Measurements from ENCODE around the gene ZDHHC19. TPM values are rescaled to one million over a fixed set of nuclear protein-coding genes. Genes with fewer than 3 reads are reported as not detected.
"Not testable (repeated sequence)": the region's sequence is repeated elsewhere in the genome, so short reads cannot be mapped to it uniquely, and the experiment has no call there.

Gene ZDHHC19
- total and polyA plus RNA-seq, 8 donors, result 0.38 to 2.7 TPM; not detected in 6

- no peaks in the 10 kb centered on the region for H3K27me3 ChIP-seq
- WGBS, 5 donors, result 79 to 87% (median 81%) methylated on average over 16 of the region's 16 CpGs
- TF ChIP-seq EP300 (IDR thresholded peaks at IDR 0.05), result no peak
- no peaks in the 10 kb centered on the region for H3K9me3 ChIP-seq
- no peak for DNase-seq
- no peak overlapping the region for H3K27ac ChIP-seq
- H3K4me3 ChIP-seq, result no peak overlapping the region
- H3K36me3 ChIP-seq, result no peaks in the 10 kb centered on the region
- intact Hi-C loops (cut with DNase I; ENCODE audit: low total_unique reads), result no loop called here
- H3K4me1 ChIP-seq, result peaks cover 0 to 8% (median 0%) of the 10 kb centered on the region in 4 donors
Observed at GRCh38 chr3:196177567-196177966, 33.6 kb downstream of the ZDHHC19 start.

- Histone ChIP-seq H3K4me3 (no peak overlapping the region), H3K27me3 (no peaks in the 10 kb centered on the region), H3K27ac (no peak overlapping the region), H3K9me3 (no peaks in the 10 kb centered on the region), H3K36me3 (no peaks in the 10 kb centered on the region), H3K4me1 (peaks cover 0 to 8% (median 0%) of the 10 kb centered on the region in 4 donors)
- TF ChIP-seq POLR2A (IDR thresholded peaks at IDR 0.05), result no peak
- no peak for TF ChIP-seq EP300 (IDR thresholded peaks at IDR 0.05)
- TF ChIP-seq POLR2AphosphoS5 (IDR thresholded peaks at IDR 0.05), result no peak
- no peak for TF ChIP-seq CTCF (IDR thresholded peaks at IDR 0.05)
- DNase-seq, result no peak
- intact Hi-C loops (cut with DNase I; ENCODE audit: low total_unique reads), result no loop called here
- WGBS, 5 donors, result 78 to 92% (median 89%) methylated on average over 9 of the region's 9 CpGs
Observed at GRCh38 chr3:196175722-196176121, 35.5 kb downstream of the ZDHHC19 start.

GRCh38 chr3:196175116-196175625 is 36.0 kb downstream of the ZDHHC19 start:
- WGBS, 5 donors, result 83 to 88% (median 87%) methylated on average over 14 to 19 of the region's 19 CpGs
- intact Hi-C loops (cut with DNase I; ENCODE audit: low total_unique reads), result no loop called here
- Histone ChIP-seq H3K36me3 (no peaks in the 10 kb centered on the region), H3K4me1 (peaks cover 0 to 8% (median 0%) of the 10 kb centered on the region in 4 donors), H3K27ac (no peak overlapping the region), H3K27me3 (no peaks in the 10 kb centered on the region), H3K9me3 (no peaks in the 10 kb centered on the region), H3K4me3 (no peak overlapping the region)
- TF ChIP-seq POLR2AphosphoS5 (IDR thresholded peaks at IDR 0.05) (no peak), POLR2A (IDR thresholded peaks at IDR 0.05) (no peak), EP300 (IDR thresholded peaks at IDR 0.05) (no peak), CTCF (IDR thresholded peaks at IDR 0.05) (no peak)
- no peak for DNase-seq

- no peaks in the 10 kb centered on the region for H3K9me3 ChIP-seq
- no peak overlapping the region for H3K4me3 ChIP-seq
- no peaks in the 10 kb centered on the region for H3K36me3 ChIP-seq
- DNase-seq, result no peak
- no peak for TF ChIP-seq POLR2AphosphoS5 (IDR thresholded peaks at IDR 0.05)
- no peak for TF ChIP-seq CTCF (IDR thresholded peaks at IDR 0.05)
- TF ChIP-seq POLR2A (IDR thresholded peaks at IDR 0.05), result no peak
- no peak for TF ChIP-seq EP300 (IDR thresholded peaks at IDR 0.05)
- H3K4me1 ChIP-seq, result peaks cover 0 to 6% (median under 1%) of the 10 kb centered on the region in 4 donors
- WGBS, 5 donors, result 83 to 95% (median 92%) methylated on average over 3 of the region's 3 CpGs
- intact Hi-C loops (cut with DNase I; ENCODE audit: low total_unique reads), result no loop called here
- no peaks in the 10 kb centered on the region for H3K27me3 ChIP-seq
- no peak overlapping the region for H3K27ac ChIP-seq
Observed at GRCh38 chr3:196174652-196175051, 36.5 kb downstream of the ZDHHC19 start.

GRCh38 chr3:196170296-196170695 is 40.9 kb downstream of the ZDHHC19 start:
- H3K4me3 ChIP-seq; DNase-seq; H3K9me3 ChIP-seq; intact Hi-C loops (cut with DNase I; ENCODE audit: low total_unique reads); H3K27ac ChIP-seq; H3K4me1 ChIP-seq; H3K27me3 ChIP-seq; H3K36me3 ChIP-seq: not testable (repeated sequence)
- WGBS, 5 donors, result 95 to 97% (median 97%) methylated on average over 12 of the region's 12 CpGs

Measured in stomach (tissue), 9 donors.